ENCODE results near the gene GNAS.
A peak's percentile ranks its signal among the peaks of the same experiment; 100 is the strongest.
"Not testable (repeated sequence)": the region's sequence is repeated elsewhere in the genome, so short reads cannot be mapped to it uniquely, and the experiment has no call there.

The GNAS gene

DNA sequence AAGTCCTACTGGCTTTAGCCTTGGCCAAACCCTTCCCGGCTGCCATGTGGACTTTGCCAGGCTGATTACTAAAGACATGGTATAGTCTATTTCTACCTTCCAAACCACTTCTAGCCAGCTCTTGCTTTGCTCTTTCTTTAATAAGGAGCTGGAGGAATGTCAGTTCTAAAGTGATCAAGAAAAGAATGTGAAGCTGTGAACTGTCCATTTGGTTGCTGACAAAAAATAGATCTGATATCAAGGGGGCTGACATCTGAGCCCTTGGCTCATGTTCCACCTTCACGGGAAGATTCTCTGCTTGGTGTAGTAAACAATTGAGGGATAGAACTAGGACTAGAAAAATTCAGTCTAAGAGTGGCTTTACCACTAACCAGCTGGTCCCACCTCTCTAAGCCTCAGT is 24.4 kb upstream of the GNAS start:
- DNase-seq = no peak

GRCh38 chr20:58828804-58829203 is 23.7 kb upstream of the GNAS start:
- not testable (repeated sequence) for DNase-seq

GRCh38 chr20:58829531-58829941 is 23.0 kb upstream of the GNAS start:
- DNase-seq = peak in 15 of 51 donors; percentile 1 to 55 (median 18)

DNA sequence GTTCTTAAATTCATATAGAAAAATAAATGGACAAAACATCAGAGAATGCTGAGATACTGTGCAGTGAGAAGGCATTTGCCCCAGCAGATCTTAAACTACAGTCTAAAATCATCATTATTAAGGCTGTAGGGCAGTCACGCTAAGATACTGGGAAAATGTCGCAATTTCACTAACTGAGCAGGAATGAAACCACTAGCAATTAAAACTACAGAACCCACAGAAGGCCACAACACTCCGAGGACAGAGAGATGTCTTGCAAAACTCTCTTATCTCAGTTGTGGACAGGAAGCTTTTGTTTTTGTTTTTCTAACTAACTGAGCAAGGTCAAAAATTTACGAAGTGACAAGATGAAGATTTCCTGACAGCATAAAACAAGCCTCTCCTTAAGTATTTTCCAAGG is 20.1 kb upstream of the GNAS start:
- no peak for DNase-seq

- DNase-seq = no peak
These were observed 18.6 kb upstream of the GNAS start for GRCh38 chr20:58833921-58834320.

DNA sequence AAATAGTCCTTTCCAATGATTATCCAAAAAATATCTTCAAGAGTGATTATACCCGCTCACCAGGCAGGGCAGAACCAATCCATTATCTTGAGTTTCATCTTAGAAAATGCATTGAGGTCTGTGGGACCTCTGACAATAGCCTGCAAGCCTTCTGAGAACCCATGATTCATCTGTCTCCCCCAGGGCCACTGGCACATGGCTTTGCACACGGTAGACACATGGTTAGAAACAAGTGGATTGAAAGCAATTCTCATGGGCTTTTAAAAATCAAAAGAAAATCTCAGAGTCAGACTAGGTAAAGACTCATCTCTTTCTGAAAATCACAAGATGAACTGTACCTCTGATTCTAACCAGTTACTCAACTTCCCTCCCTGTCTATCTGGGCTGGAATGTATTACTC is 17.3 kb upstream of the GNAS start:
- no peak for DNase-seq

GRCh38 chr20:58836616-58837204 is 15.8 kb upstream of the GNAS start:
- DNase-seq = no peak

DNA sequence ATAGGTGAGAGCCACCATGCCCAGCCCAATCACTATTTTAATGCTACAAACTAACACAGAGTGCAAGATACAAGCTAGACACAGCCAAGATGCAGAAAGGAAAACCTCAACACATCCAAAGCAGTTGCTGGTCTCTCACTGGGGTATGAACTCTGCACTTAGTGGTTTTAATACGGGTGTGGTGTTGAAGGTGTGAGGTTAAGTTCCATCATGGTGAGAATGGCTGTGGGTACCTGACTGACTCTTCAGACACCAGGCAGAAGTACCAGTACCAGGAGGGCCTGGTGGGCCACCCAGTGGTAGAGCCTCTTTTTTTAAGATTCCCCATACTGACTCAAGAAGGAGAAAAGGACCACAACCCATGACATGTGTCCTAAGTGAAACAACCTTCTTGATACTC is 14.8 kb upstream of the GNAS start:
- DNase-seq = no peak

DNA sequence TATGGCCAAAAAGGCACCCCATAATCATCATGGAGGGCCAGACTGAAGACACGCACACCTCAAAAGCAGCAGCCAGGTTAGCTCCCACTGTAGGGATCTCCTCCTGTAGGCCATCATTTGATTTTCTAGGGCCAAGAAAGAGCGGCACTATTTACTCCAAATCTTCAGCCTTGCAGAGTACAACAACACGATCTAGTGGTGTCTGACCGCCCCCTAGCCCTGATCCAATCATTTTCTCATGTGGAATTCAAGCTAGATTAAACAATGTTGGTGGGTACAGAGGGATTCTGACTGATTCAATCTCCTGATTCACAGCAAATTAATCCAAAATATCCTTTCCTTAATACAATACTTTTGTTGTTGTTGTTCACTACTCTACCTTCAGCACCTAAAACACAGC is 14.3 kb upstream of the GNAS start:
- no peak for DNase-seq

- DNase-seq = peak in 23 of 51 donors; percentile 3 to 43 (median 14)
These were observed 13.0 kb upstream of the GNAS start for GRCh38 chr20:58839474-58839874.

- no peak for DNase-seq
These were observed 12.3 kb upstream of the GNAS start for GRCh38 chr20:58839991-58840747.

DNA sequence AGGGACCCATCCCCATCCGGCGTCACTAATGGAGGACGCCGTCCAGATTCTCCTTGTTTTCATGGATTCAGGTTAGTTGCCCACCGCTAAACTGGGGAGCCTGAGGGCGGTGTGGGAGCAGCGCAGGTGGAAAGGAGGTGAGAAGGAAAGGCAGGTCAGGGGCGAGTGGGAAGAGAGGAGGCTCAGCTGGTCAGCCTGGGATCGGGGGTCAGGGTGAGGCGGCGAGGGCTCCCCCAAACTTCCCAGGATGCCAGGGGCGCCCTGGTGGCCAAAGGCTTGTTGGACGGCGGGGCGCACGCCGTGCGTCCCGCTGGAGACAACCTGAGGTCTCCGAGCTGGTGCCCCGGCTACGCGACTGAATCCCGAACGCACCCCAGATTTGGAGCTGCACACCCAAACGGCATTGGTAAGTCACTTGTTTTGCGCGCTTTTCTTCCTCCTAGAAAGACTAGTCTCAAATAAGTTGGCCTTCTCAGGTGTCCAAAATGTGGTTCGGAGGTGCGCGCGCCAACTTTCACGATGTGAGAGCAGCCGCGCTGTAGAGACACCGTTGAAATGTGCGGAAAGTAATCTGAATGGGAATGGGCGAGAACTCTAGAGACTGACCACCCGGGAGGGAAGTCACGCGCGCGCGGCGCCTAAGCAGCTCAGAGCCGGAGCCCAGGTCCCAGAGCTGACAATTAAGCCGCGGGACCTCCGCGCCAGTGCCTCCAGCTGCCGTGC is 11.5 kb upstream of the GNAS start:
- DNase-seq = no peak

DNA sequence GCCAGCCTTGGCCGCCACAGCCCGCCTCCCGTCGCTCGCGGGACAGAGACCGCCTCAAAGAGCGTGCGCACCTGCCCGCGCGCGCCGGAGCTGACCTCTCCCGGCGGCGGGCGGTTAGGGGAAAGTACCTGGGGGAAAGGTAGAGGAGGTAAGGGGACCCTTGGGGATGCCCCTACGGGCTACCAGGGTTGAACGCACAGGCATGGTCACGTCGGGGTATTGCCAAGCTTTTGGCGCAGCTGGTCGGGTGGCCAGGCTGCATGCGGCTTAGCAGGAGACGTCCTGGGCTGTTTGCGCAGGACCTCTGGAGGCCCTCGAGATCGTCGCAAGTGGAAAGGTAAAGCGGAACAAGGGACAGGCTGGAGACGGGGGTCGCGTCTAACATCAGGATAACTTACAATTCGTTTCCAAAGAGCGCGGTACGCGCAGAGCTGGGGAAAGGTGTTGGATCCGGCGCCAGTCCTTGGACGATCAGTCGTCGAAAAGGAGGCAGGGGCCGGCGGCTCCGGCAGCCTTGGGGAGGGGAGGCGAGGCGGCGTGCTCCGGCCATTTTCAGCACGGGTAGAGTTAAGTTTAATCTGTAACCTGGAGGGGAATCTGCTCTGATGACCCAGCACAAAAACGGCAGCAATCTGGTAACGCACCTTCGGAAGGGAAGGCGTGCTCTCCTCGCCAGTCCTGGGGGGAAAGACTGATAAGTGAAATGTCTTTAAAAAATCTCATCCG is 10.8 kb upstream of the GNAS start:
- DNase-seq = no peak

GRCh38 chr20:58842276-58842675 is 10.2 kb upstream of the GNAS start:
- no peak for DNase-seq

DNA sequence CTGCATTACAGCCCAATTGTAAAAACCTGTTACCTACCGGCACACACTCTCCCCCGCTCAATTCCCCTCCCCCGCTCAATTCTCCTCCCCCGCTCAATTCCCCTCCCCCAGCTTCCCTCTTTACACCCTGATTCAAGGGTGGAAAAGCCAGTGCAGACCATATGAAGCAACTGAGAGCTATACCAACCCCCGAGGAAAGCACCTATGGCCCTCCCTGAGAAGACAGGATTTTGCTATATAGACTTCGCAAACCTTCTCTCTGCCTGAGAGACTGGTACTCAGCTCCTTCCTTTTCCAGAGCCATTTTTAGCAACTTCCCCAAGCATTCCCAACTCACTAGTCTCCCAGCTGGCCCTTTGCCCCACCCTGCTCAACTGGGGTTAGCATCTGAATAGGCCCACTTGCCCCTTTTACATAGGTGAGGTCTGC is 9.4 kb upstream of the GNAS start:
- no peak for DNase-seq

DNA sequence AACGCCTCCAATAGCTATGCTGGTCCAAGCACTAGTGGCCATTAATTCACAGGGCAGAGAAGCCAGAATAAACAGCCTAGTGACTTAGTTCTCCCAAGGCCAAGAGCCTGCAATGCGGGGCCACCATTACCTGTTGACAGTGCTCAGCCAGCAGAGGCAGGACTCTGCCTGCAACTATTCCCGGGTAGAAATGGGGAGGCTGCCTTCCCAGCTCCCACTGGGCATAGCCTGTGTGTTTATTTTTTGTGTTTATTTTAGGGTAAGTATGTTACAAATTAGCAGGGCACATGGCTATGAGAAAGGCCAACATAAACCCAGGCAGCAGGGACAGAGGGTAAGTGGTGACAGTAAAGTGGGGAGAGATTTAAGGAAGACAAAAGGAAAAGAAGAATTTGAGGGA is 6.8 kb upstream of the GNAS start:
- DNase-seq = no peak

GRCh38 chr20:58847463-58847862 is 5.1 kb upstream of the GNAS start:
- no peak for DNase-seq

- DNase-seq = peak in 46 of 51 donors; percentile 4 to 80 (median 48)
These were observed 1.8 kb upstream of the GNAS start, which contains the start of gene GNAS-AS1 for GRCh38 chr20:58850693-58851174. GNAS-AS1 (minus strand) TSS chr20:58850902.

DNA sequence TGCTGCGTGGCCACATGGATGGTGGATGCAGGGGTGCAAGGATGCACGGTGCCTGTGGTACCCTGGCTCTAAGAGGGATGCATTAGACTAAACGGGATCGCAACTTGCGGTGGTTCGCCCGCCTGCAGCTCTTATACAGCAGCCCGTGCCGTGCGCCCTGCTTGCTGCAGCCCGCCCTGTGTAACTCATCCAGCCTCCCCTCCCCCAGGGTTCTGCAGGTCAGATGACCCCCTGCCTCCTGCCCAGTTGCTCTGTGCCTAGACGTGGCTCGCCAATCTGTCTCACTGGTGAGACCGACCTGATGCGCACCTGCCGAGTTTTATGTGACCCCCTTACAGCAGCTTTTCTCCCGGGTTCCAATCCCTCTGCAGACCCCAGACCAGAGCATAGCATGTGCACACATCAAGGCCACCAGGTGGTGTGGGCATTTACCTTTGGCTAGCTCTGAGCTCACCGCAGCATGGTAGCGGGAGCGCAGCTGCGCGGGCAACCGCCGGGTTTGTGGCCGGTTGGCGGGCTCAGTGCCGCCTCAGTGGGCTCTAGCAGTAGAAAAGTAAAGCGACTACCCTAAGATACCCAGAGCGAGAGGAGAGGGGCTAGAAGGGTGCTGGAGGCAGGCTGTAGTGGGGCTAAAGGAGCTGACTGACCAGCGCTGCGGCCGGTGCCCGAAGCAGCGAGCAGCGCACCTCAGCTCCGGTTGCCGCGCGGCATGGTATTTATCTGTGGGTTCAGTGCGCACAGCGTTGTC is 1.1 kb upstream of the GNAS start:
- peak in 1 of 51 donors; percentile 22 for DNase-seq

GRCh38 chr20:58851969-58852458 is 502 bp upstream of the GNAS start:
- DNase-seq = no peak

GRCh38 chr20:58853466-58853865 is 950 bp downstream of the GNAS start:
- no peak for DNase-seq
